GM21423 (cell line): ENCODE data around the gene CHN2.

Experiments
- ATAC-seq: cut with Tn5 transposase; IDR thresholded peaks from one replicate; pipeline ENCODE4 v1.9.1; 2021; ENCODE audit warnings: mild to moderate bottlenecking, moderate library complexity; ENCODE audit not compliant: unreplicated experiment

Gene CHN2

GRCh38 chr7:29330136-29330535, 135.6 kb downstream of the CHN2 start:
- no peak for ATAC-seq

- no peak for ATAC-seq
These were observed 136.6 kb downstream of the CHN2 start for GRCh38 chr7:29331163-29331562.

GRCh38 chr7:29332042-29332811, 137.7 kb downstream of the CHN2 start:
- ATAC-seq: no peak

GRCh38 chr7:29332875-29333855, 138.6 kb downstream of the CHN2 start:
- ATAC-seq: no peak

GRCh38 chr7:29335188-29336083, 140.9 kb downstream of the CHN2 start:
- ATAC-seq: no peak

GRCh38 chr7:29337546-29338116, 143.1 kb downstream of the CHN2 start:
- ATAC-seq: no peak

GRCh38 chr7:29340696-29341095, 146.1 kb downstream of the CHN2 start:
- ATAC-seq: no peak

GRCh38 chr7:29341156-29341555, 146.6 kb downstream of the CHN2 start:
- no peak for ATAC-seq

GRCh38 chr7:29342761-29343160, 148.2 kb downstream of the CHN2 start:
- no peak for ATAC-seq

- ATAC-seq: no peak
These were observed 148.8 kb downstream of the CHN2 start for GRCh38 chr7:29343399-29343798.

- no peak for ATAC-seq
These were observed 149.9 kb downstream of the CHN2 start for GRCh38 chr7:29344334-29344978.

GRCh38 chr7:29345590-29345989, 151.0 kb downstream of the CHN2 start:
- no peak for ATAC-seq

- no peak for ATAC-seq
These were observed 151.8 kb downstream of the CHN2 start for GRCh38 chr7:29346231-29346978.

- no peak for ATAC-seq
These were observed 154.8 kb downstream of the CHN2 start for GRCh38 chr7:29349362-29349761.

- no peak for ATAC-seq
These were observed 155.8 kb downstream of the CHN2 start for GRCh38 chr7:29350351-29350750.

GRCh38 chr7:29352041-29352440, 157.5 kb downstream of the CHN2 start:
- no peak for ATAC-seq

- ATAC-seq: no peak
These were observed 159.2 kb downstream of the CHN2 start for GRCh38 chr7:29353810-29354209.

- no peak for ATAC-seq
These were observed 159.8 kb downstream of the CHN2 start for GRCh38 chr7:29354340-29354739.

GRCh38 chr7:29355388-29355787, 160.8 kb downstream of the CHN2 start:
- no peak for ATAC-seq
